Esophagus muscularis mucosa (tissue), 4 donors: ENCODE results near the gene ERN2. TPM values are rescaled to one million over a fixed set of nuclear protein-coding genes. Genes with fewer than 3 reads are reported as not detected.

Experiments used
- DNase-seq: peaks from one replicate; pipeline ENCODE4 v3.0.0-alpha.2; 2017; ENCODE audit errors: extremely low spot score
- H3K27ac ChIP-seq, 4 donors: fragments of 200-600 bp; sonication (generic); replicated peaks in 1 of 4; 1 replicate in 3 of 4; 2 replicates in 1 of 4; pipeline ENCODE4 v1.5.1; 2016 to 2019; ENCODE audit warnings: mild to moderate bottlenecking in 1 of 4
- H3K27me3 ChIP-seq, 4 donors: fragments of 200-600 bp; sonication (generic); one replicate each; pipeline versions ENCODE4 v1.5.1 to v1.6.0; 2016 to 2019
- H3K36me3 ChIP-seq, 4 donors: fragments of 200-600 bp; sonication (generic); one replicate each; pipeline ENCODE4 v1.5.1; 2016 to 2019
- H3K4me1 ChIP-seq, 4 donors: fragments of 200-600 bp; sonication (generic); one replicate each; pipeline ENCODE4 v1.5.1; 2016 to 2019
- H3K4me3 ChIP-seq, 4 donors: fragments of 200-600 bp; sonication (generic); 1 replicate in 2 of 4; 2 replicates in 2 of 4; pipeline ENCODE4 v1.5.1; 2016 to 2019; ENCODE audit warnings: mild to moderate bottlenecking in 4 of 4, moderate library complexity in 1 of 4
- H3K9me3 ChIP-seq, 4 donors: fragments of 200-600 bp; sonication (generic); 1 replicate in 3 of 4; 2 replicates in 1 of 4; pipeline ENCODE4 v1.5.1; 2016 to 2019
- CTCF ChIP-seq, 3 experiments: fragments of 200-600 bp in 2 of 3; fragments of 450-650 bp in 1 of 3; sonication (generic) in 2 of 3; IDR thresholded peaks; one replicate each; pipeline ENCODE4 v1.5.1; 2017 to 2019; ENCODE audit warnings: antibody characterized with exemption in 3 of 3, mild to moderate bottlenecking in 2 of 3, moderate library complexity in 1 of 3
- EP300 ChIP-seq: sonication (generic); formaldehyde crosslinking; IDR thresholded peaks from one replicate; pipeline ENCODE4 v1.6.1; 2017; ENCODE audit warnings: antibody characterized with exemption
- POLR2A ChIP-seq: fragments of 450-650 bp; IDR thresholded peaks from one replicate; pipeline ENCODE4 v1.6.1; 2017; ENCODE audit warnings: antibody characterized with exemption, moderate library complexity, mild to moderate bottlenecking, low read depth
- POLR2AphosphoS5 ChIP-seq, 2 donors: sonication (generic); formaldehyde crosslinking; IDR thresholded peaks; one replicate each; pipeline ENCODE4 v1.6.1; 2017; ENCODE audit warnings: antibody characterized with exemption in 2 of 2
- WGBS: methylation state at CpG from one replicate; pipeline ENCODE4 v1.1.5; 2018; 5-methylcytosine and 5-hydroxymethylcytosine counted together
- intact Hi-C: fragments of 100-400 bp; cut with DNase I; formaldehyde crosslinking; loops from one replicate; pipeline ENCODE4 v1.15.1; 2023
- total RNA-seq, 4 donors: library from RNA; depleted of rRNA; stranded (reverse); fragments of >200 nt; gene quantifications; one replicate each; pipeline versions ENCODE4 v1.1.0 to v1.2.1, GENCODE V29; 2016

Gene ERN2
- total RNA-seq, 4 donors from 2014 or later: 0.11 TPM; not detected in 3

GRCh38 chr16:23670137-23670776, 42.8 kb downstream of the ERN2 start:
- no peak for DNase-seq
- H3K9me3 ChIP-seq: no peaks in the 10 kb centered on the region
- 93% methylated on average over 4 of the region's 4 CpGs for WGBS
- no peak for TF ChIP-seq POLR2A
- TF ChIP-seq CTCF (IDR thresholded peaks at IDR 0.05): no peak
- TF ChIP-seq POLR2AphosphoS5 (IDR thresholded peaks at IDR 0.05): no peak
- no peak for TF ChIP-seq EP300
- no peak overlapping the region for H3K27ac ChIP-seq
- H3K36me3 ChIP-seq: peaks cover 41 to 92% (median 74%) of the 10 kb centered on the region in 4 donors
- H3K4me1 ChIP-seq: no peaks in the 10 kb centered on the region
- intact Hi-C loops: no loop called here
- no peak overlapping the region for H3K4me3 ChIP-seq
- no peaks in the 10 kb centered on the region for H3K27me3 ChIP-seq

GRCh38 chr16:23668873-23669272, 44.1 kb downstream of the ERN2 start:
- no peak for TF ChIP-seq EP300
- TF ChIP-seq POLR2AphosphoS5 (IDR thresholded peaks at IDR 0.05): no peak
- no peak for TF ChIP-seq POLR2A
- no peak for TF ChIP-seq CTCF (IDR thresholded peaks at IDR 0.05)
- no peaks in the 10 kb centered on the region for H3K27me3 ChIP-seq
- intact Hi-C loops: no loop called here
- no peak for DNase-seq
- H3K36me3 ChIP-seq: peaks cover 46 to 97% (median 82%) of the 10 kb centered on the region in 4 donors
- H3K9me3 ChIP-seq: no peaks in the 10 kb centered on the region
- WGBS: 90% methylated on average over 4 of the region's 4 CpGs
- no peak overlapping the region for H3K27ac ChIP-seq
- no peak overlapping the region for H3K4me3 ChIP-seq
- H3K4me1 ChIP-seq: no peaks in the 10 kb centered on the region

- 50% methylated on average over 1 of the region's 1 CpG for WGBS
- H3K4me3 ChIP-seq: no peak overlapping the region
- TF ChIP-seq EP300 (no peak), POLR2AphosphoS5 (IDR thresholded peaks at IDR 0.05) (no peak)
- H3K4me1 ChIP-seq: no peaks in the 10 kb centered on the region
- H3K27me3 ChIP-seq: no peaks in the 10 kb centered on the region
- H3K9me3 ChIP-seq: no peaks in the 10 kb centered on the region
- intact Hi-C loops: no loop called here
- no peak for DNase-seq
- no peak overlapping the region for H3K27ac ChIP-seq
- H3K36me3 ChIP-seq: peaks cover 46 to 97% (median 87%) of the 10 kb centered on the region in 4 donors
These were observed 44.8 kb downstream of the ERN2 start for GRCh38 chr16:23668225-23668624.

DNA sequence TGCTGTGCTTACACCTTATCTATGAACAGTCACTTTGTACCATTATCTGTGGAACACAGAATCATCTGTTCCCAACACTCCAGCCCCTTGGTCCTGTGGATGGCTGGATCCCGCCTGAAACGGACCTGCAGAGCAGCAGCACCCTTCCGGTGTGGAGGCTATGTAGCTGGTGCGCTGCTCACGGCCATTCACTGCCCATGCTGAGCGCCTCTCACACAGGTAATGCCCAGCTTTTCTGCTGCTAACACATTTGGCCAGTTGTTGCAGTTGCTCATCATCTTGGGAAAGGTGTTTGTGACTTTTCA, 45.7 kb downstream of the ERN2 start:
- 93% methylated on average over 6 of the region's 6 CpGs for WGBS
- H3K9me3 ChIP-seq: no peaks in the 10 kb centered on the region
- DNase-seq: no peak
- H3K4me3 ChIP-seq: no peak overlapping the region
- TF ChIP-seq POLR2AphosphoS5 (IDR thresholded peaks at IDR 0.05): no peak
- no peak for TF ChIP-seq POLR2A
- TF ChIP-seq CTCF (IDR thresholded peaks at IDR 0.05): no peak
- TF ChIP-seq EP300: no peak
- intact Hi-C loops: no loop called here
- H3K27me3 ChIP-seq: no peaks in the 10 kb centered on the region
- no peak overlapping the region for H3K27ac ChIP-seq
- H3K36me3 ChIP-seq: peaks cover 46 to 100% (median 90%) of the 10 kb centered on the region in 4 donors
- no peaks in the 10 kb centered on the region for H3K4me1 ChIP-seq

GRCh38 chr16:23666571-23667354, 46.3 kb downstream of the ERN2 start:
- Histone ChIP-seq H3K4me1 (no peaks in the 10 kb centered on the region), H3K4me3 (no peak overlapping the region), H3K27me3 (no peaks in the 10 kb centered on the region), H3K36me3 (peaks cover 46 to 100% (median 90%) of the 10 kb centered on the region in 4 donors), H3K27ac (no peak overlapping the region), H3K9me3 (no peaks in the 10 kb centered on the region)
- no peak for DNase-seq
- intact Hi-C loops: no loop called here
- WGBS: 89% methylated on average over 7 of the region's 7 CpGs
- TF ChIP-seq EP300: no peak
- TF ChIP-seq POLR2A: no peak
- no peak for TF ChIP-seq POLR2AphosphoS5 (IDR thresholded peaks at IDR 0.05)
- TF ChIP-seq CTCF (IDR thresholded peaks at IDR 0.05): no peak
